Gastroesophageal sphincter (tissue), 4 donors: Measurements from ENCODE around the gene SKP1. TPM values are rescaled to one million over a fixed set of nuclear protein-coding genes. Genes with fewer than 3 reads are reported as not detected.
A peak's percentile ranks its signal among the peaks of the same experiment; 100 is the strongest.
"Not testable (repeated sequence)": the region's sequence is repeated elsewhere in the genome, so short reads cannot be mapped to it uniquely, and the experiment has no call there.

Experiments used
- ATAC-seq: fragments of 150-250 bp; one replicate; pipeline ENCODE4 v1.9.1; 2016; ENCODE audit warnings: mild to moderate bottlenecking, moderate library complexity
- H3K27ac ChIP-seq, 4 donors: fragments of 200-600 bp; sonication (generic) in 3 of 4; 1 replicate in 3 of 4; 2 replicates in 1 of 4; pipeline ENCODE4 v1.5.1; 2016 to 2019
- H3K27me3 ChIP-seq: fragments of 200-600 bp; sonication (generic); one replicate; pipeline ENCODE4 v1.5.1; 2019
- H3K36me3 ChIP-seq, 2 donors: fragments of 200-600 bp; sonication (generic); one replicate each; pipeline ENCODE4 v1.5.1; 2019; ENCODE audit warnings: control low read depth in 1 of 2
- H3K4me1 ChIP-seq, 3 donors: fragments of 200-600 bp; sonication (generic); 1 replicate in 2 of 3; 2 replicates in 1 of 3; pipeline ENCODE4 v1.5.1; 2016 to 2019; ENCODE audit warnings: control low read depth in 2 of 3
- H3K4me3 ChIP-seq, 2 donors: fragments of 200-600 bp; sonication (generic); one replicate each; pipeline ENCODE4 v1.5.1; 2019; ENCODE audit warnings: mild to moderate bottlenecking in 1 of 2, moderate library complexity in 1 of 2
- H3K9me3 ChIP-seq, 3 donors: fragments of 200-600 bp; sonication (generic); one replicate each; pipeline ENCODE4 v1.5.1; 2017 to 2019; ENCODE audit warnings: control low read depth in 2 of 3
- CTCF ChIP-seq, 4 experiments: fragments of 200-600 bp in 2 of 4; fragments of 450-650 bp in 2 of 4; sonication (generic) in 1 of 4; IDR thresholded peaks; one replicate each; pipeline ENCODE4 v1.5.1; 2017 to 2019; ENCODE audit warnings: antibody characterized with exemption in 4 of 4, mild to moderate bottlenecking in 2 of 4, moderate library complexity in 2 of 4
- EP300 ChIP-seq: sonication (generic); formaldehyde crosslinking; IDR thresholded peaks from one replicate; pipeline ENCODE4 v1.6.1; 2017; ENCODE audit warnings: antibody characterized with exemption, mild to moderate bottlenecking
- POLR2A ChIP-seq, 2 donors: fragments of 450-650 bp; IDR thresholded peaks; one replicate each; pipeline ENCODE4 v1.6.1; 2017; ENCODE audit warnings: antibody characterized with exemption in 2 of 2, mild to moderate bottlenecking in 2 of 2, moderate library complexity in 1 of 2
- POLR2AphosphoS5 ChIP-seq: sonication (generic); formaldehyde crosslinking; IDR thresholded peaks from one replicate; pipeline ENCODE4 v1.6.1; 2017; ENCODE audit warnings: antibody characterized with exemption
- WGBS, 2 donors: methylation state at CpG; one replicate each; pipeline ENCODE4 v1.1.5; 2018; ENCODE audit warnings: low coverage in 1 of 2; 5-methylcytosine and 5-hydroxymethylcytosine counted together
- total RNA-seq, 4 donors: library from RNA; depleted of rRNA; stranded (reverse); fragments of >200 nt; gene quantifications; one replicate each; pipeline ENCODE4 v1.1.0, GENCODE V29; 2016

The SKP1 gene
- total RNA-seq, 4 donors from 2014 or later = 313 to 463 (median 399) TPM

GRCh38 chr5:134153657-134154056, 23.1 kb downstream of the SKP1 start:
- TF ChIP-seq EP300 (no peak), POLR2AphosphoS5 (no peak), POLR2A (IDR thresholded peaks at IDR 0.05) (no peak), CTCF (IDR thresholded peaks at IDR 0.05) (no peak)
- H3K4me1 ChIP-seq = peaks cover 0 to 48% (median 0%) of the 10 kb centered on the region in 3 donors
- ATAC-seq = no peak

GRCh38 chr5:134153241-134153640, 23.5 kb downstream of the SKP1 start:
- H3K27me3 ChIP-seq = no peaks in the 10 kb centered on the region
- peaks cover 6 to 99% of the 10 kb centered on the region in 2 donors for H3K36me3 ChIP-seq
- peaks cover 0 to 49% (median 0%) of the 10 kb centered on the region in 3 donors for H3K4me1 ChIP-seq
- 97 to 100% methylated on average over 3 of the region's 3 CpGs for WGBS, 2 donors
- no peak for ATAC-seq
- H3K9me3 ChIP-seq = no peaks in the 10 kb centered on the region
- H3K27ac ChIP-seq = no peak overlapping the region
- H3K4me3 ChIP-seq = no peak overlapping the region
- TF ChIP-seq POLR2AphosphoS5 (no peak), EP300 (no peak), CTCF (IDR thresholded peaks at IDR 0.05) (no peak), POLR2A (IDR thresholded peaks at IDR 0.05) (no peak)

More at GRCh38 chr5:134153657-134154056, 23.1 kb downstream of the SKP1 start:
- Histone ChIP-seq H3K9me3 (no peaks in the 10 kb centered on the region), H3K27ac (no peak overlapping the region), H3K27me3 (no peaks in the 10 kb centered on the region), H3K36me3 (peaks cover 8 to 99% of the 10 kb centered on the region in 2 donors), H3K4me3 (no peak overlapping the region)
- 83 to 100% methylated on average over 1 of the region's 1 CpG for WGBS, 2 donors

GRCh38 chr5:134152173-134152832, 24.4 kb downstream of the SKP1 start:
- ATAC-seq, H3K4me3 ChIP-seq, H3K9me3 ChIP-seq, H3K27me3 ChIP-seq: not testable (repeated sequence)
- H3K36me3 ChIP-seq = peaks cover 0 to 99% of the 10 kb centered on the region in 2 donors
- WGBS, 2 donors = 93% methylated on average over 8 to 11 of the region's 15 CpGs
- H3K4me1 ChIP-seq = peaks cover 0 to 49% (median 0%) of the 10 kb centered on the region in 3 donors
- peak overlapping the region in 1 of 4 donors; percentile 24 for H3K27ac ChIP-seq

- Histone ChIP-seq H3K4me3 (no peak overlapping the region), H3K36me3 (peaks cover 0 to 99% of the 10 kb centered on the region in 2 donors), H3K27ac (peak overlapping the region in 1 of 4 donors; percentile 24), H3K9me3 (no peaks in the 10 kb centered on the region), H3K4me1 (peaks cover 0 to 55% (median 1%) of the 10 kb centered on the region in 3 donors), H3K27me3 (no peaks in the 10 kb centered on the region)
- WGBS, 2 donors = 87 to 92% methylated on average over 3 of the region's 3 CpGs
- TF ChIP-seq POLR2AphosphoS5 = no peak
- no peak for TF ChIP-seq CTCF (IDR thresholded peaks at IDR 0.05)
- no peak for TF ChIP-seq EP300
- TF ChIP-seq POLR2A (IDR thresholded peaks at IDR 0.05) = no peak
- no peak for ATAC-seq
These were observed 25.0 kb downstream of the SKP1 start for GRCh38 chr5:134151723-134152122.

GRCh38 chr5:134149571-134150303, 27.0 kb downstream of the SKP1 start:
- Histone ChIP-seq H3K27ac (peak overlapping the region in 2 of 4 donors; percentile 20 to 31), H3K36me3 (peaks cover 0 to 99% of the 10 kb centered on the region in 2 donors), H3K27me3 (no peaks in the 10 kb centered on the region), H3K4me1 (peaks cover 0 to 70% (median 8%) of the 10 kb centered on the region in 3 donors), H3K4me3 (no peak overlapping the region), H3K9me3 (no peaks in the 10 kb centered on the region)
- ATAC-seq = no peak
- TF ChIP-seq EP300 (no peak), CTCF (IDR thresholded peaks at IDR 0.05) (no peak), POLR2A (IDR thresholded peaks at IDR 0.05) (no peak), POLR2AphosphoS5 (no peak)
- 47 to 84% methylated on average over 2 to 4 of the region's 4 CpGs for WGBS, 2 donors
